ENCODE measurements around the gene ATXN7.

DNA sequence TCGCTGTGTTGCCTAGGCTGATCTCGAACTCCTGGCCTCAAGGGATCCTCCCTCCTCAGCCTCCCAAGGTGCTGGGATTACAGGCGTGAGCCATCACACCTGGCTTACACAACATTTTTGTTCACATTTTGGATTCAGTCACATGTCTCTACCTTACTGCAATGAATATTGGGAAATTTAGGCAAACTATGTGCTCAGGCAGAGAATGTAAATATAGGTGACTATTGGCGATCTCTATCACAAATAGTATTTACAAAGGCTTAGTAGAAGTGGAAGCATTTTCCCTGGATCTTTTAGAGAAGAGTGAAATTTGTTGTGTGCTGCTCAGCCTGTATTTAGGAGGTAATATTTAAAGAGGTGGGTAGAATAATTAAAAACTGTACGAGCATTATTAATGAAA lies 27.9 kb downstream of the ATXN7 start:
- no peak for TF ChIP-seq EP300 (IDR thresholded peaks at IDR 0.05)
- TF ChIP-seq, protein P1, sequence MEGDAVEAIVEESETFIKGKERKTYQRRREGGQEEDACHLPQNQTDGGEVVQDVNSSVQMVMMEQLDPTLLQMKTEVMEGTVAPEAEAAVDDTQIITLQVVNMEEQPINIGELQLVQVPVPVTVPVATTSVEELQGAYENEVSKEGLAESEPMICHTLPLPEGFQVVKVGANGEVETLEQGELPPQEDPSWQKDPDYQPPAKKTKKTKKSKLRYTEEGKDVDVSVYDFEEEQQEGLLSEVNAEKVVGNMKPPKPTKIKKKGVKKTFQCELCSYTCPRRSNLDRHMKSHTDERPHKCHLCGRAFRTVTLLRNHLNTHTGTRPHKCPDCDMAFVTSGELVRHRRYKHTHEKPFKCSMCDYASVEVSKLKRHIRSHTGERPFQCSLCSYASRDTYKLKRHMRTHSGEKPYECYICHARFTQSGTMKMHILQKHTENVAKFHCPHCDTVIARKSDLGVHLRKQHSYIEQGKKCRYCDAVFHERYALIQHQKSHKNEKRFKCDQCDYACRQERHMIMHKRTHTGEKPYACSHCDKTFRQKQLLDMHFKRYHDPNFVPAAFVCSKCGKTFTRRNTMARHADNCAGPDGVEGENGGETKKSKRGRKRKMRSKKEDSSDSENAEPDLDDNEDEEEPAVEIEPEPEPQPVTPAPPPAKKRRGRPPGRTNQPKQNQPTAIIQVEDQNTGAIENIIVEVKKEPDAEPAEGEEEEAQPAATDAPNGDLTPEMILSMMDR (IDR thresholded peaks at IDR 0.05), result no peak
